Activated T-helper 1 cell treated with anti-CD3 and anti-CD28 coated beads, Interleukin-2, amount 50 U/mL, for 16 hours (primary cell): ENCODE data around the gene CLTCL1.

Experiments used
- DNase-seq, 2 donors: peaks; one replicate each; pipeline ENCODE4 v3.0.0-alpha.2; 2020; ENCODE audit warnings: low read depth in 1 of 2, low spot score in 1 of 2

CLTCL1 gene

DNA sequence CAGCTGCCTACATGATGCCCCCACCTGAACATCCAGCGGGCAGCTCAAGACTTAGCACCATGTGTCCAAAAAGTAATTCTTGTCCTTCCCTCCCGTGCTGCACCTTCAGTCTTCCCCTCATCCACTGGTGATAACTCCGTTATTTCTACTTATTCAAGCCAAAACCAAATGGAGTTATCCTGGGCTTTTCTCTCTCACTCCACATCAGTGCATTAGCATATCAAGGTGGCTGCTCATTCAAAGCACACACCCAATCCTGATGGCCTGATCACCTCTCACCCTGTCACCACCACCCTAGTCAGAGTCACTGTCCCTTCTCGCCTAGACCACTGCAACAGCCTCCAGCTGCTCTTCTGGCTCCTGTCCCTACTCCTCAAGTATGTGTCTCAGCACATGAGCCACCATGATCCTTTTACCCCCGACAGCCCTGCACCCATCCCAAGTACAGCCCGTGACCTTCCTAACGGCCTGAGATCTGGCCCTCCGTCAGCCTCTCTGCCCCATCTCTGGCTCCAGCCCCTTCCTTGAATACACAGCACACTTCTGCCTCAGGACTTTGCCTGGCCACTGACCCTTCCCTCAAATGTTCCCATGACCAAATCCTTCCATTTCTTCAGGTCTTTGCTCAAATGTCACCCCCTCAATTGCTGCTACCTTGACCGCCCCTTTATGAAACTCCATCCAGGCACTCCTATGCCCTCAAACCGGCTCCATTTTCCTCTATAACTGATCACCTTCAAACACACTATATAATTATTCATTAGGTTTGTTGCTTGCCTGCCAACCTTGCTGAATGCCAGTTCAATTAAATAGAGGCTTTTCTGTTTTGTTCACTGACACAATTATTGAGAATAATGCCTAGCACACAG, 93.3 kb downstream of the CLTCL1 start:
- no peak for DNase-seq

DNA sequence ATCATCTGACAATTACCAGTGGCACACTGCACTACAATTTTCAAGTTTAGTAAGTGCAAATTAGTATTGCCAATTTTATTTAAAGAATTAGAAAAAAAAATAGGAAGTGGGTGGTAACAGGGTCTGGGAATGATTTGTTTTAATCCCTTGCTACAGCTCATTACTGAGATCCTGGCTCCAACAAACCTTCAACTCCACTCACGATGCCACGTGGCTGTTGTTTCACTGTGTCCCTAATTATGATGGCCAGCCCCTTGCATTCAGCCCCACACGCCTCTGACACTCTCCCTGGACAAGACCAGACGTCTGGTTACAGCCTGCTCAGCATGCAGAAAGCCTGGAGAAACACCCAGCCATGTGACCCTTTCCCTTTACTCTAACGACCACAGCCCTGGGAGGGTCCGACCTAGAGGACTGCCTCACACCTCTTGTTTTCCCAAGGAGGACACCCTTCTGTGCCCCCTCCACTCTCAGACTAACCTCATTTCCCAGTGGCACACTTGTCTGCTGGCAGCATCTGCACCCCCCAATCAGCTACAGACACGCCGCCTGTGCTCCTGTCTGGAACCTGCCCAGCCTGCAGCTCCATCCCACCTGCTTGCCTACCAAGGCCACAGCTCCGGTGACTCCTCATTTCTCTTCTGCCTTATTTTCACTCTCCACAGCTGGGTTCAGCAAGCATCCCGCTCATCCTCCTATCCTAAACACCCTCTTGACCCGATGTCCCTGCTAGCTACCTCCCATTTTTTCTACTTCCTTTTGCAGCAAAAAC, 94.5 kb downstream of the CLTCL1 start:
- DNase-seq, result no peak

DNA sequence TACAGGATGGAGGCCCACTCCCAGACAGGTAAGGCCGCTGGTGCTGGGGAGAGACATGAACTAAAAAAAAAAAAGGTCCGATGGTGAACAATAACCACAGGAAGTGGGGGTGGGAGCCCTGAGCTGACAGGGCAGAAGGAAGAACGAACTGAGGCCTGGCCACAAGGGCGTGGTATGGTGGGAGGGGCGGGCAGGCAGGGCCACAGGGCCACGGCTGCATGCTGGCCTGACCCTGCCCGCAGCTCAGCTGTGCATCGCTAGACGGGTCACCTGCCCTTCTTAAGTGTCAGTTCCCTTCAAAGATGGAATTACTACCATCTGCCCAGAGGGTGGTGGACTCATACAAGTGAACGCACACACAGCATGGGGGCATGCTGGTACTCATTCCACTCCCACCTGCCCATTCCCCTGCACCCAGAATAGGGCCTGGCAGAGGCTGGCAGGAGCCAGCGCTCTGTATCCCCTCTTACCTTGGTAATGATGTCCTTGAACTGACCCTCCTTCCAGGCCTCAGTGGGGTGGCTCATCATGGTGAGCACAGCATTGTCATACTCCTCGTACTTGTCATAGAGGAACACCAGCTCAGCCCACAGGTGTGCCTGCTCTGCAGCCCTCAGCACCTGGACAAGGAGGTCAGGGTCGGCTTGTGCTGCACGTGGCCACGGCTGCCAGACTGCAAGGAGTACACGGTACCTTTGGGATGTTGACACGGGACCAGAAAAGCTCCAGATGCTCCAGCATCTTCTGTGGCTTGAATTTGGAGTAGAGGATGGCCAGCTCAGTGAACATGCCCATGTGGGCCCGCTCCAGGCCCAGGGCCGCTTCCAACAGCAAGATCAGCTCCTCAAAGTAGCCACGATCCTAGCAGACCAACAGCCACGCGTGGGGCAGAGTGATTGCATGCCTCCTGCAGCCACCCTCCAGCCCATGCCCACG, 95.5 kb downstream of the CLTCL1 start:
- no peak for DNase-seq

DNA sequence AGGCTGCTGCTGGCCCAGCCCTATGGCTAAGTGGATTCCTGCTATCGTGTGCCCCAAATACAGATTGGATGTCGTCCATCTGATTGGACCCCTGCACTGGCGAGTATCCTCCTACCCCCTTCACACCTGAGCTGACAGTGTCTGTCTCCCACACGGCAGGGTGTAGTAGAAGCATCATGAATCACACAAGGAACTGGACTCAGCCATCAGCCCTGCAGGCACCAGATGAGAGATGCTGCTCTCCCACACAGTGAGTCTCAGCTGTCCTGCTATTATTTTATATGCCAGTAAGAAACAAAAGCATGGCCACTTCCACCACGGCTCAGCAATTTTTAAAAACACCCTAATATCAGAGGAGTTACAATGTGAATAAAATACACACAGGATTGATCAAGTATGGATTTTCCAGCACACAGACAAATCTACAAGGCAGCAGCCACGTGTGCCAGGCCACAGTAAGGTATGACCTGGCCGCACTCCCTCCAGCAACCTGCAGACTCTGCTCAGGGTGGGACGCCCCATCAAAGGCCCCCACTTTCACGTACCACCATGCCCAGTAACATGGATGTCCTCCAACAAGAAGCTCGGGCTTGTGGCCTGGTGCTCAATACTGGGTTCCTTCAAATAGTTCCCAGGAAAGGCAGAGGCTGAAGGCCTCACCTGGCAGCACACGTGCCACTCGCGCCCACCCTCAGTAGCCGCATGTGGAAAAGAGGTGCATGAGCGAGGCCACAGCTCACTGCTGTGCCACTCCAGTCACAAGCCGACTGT, 96.6 kb downstream of the CLTCL1 start:
- DNase-seq, result no peak

DNA sequence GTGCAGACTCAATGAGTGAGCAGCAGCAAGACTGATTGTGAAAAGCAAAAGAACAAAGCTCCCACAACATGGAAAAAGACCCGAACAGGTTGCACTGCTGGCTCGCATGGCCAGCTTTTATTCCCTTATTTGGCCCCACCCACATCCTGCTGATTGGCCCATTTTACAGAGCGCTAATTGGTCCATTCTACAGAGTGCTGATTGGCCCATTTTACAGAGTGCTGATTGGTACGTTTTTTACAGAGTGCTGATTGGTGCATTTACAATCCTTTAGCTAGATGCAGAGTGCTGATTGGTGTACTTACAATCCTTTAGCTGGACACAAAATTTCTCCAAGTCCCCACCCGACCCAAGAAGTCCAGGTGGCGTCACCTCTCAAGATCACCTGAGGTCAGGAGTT, 97.6 kb downstream of the CLTCL1 start:
- no peak for DNase-seq

DNA sequence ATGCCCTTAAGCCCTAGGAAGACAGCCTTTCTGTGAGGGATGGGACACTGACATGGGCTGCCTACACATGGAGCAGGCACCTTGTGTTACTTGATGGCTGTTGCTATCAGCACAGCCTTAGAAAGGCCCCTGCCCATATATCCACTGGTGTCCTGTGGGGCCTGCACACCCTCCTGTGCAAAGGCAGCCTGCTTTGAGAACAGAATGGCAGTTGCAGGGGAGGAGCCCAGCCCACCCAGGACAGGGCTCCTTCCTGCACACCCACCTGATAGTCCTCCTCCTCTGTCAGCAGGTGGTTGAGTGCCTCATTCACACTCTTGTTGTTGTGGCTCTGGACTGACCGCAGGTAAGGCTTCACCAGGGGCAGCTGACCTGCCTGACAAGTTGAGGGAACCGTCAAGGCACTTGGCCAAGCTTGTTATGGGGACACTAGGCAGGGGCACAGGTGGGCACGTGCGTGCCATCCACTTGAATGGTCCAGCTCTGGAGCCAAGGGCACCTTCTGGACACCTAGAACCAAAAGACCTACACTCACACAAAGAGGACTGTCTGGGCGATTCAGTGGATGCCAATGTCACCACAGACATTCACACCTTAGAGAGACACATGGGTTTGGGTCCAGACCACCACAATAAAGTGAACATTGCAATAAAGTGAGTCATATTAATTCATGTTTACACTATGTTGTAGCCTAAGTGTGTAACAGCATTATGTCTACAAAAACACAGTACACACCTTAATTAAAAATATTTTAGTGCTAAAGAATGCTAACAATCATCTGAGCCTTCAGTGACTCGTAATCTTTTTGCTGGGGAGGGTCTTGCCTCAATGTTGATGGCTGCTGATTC, 103.6 kb downstream of the CLTCL1 start:
- no peak for DNase-seq

DNA sequence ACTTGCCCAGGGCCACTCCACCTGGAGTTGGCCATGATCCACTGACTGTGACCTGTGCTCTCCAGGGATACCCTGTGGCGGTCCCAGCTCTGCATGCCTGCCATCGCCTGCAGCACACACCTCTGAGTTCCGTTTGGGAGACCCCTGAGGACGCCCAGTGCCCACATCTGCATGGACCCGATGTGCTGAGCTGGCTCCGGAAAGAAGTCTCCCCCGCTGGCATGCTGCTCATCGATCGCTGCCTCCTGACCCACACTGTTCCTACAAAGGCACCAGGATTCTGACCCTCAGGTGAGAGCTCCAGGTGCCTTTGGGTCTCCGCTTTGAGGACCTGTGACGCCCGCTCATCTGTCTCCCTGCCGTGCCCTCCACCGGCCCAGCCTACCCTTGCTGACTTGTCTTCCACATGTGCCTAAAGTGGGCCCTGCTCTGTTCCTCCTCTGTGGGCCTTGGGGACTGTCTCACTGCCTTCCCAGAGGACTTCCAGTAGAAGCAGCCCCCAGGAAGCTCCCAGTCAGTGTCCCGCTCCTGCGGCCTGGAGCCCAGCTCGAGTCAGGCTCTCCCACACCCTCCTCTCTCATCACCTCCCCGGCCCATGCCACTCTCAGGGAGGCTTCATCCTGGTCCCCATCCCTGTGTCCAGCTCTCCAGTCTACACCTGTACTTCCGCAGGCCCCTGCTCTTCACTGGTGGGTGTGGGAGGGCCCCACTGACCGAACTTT, 107.1 kb downstream of the CLTCL1 start:
- no peak for DNase-seq

DNA sequence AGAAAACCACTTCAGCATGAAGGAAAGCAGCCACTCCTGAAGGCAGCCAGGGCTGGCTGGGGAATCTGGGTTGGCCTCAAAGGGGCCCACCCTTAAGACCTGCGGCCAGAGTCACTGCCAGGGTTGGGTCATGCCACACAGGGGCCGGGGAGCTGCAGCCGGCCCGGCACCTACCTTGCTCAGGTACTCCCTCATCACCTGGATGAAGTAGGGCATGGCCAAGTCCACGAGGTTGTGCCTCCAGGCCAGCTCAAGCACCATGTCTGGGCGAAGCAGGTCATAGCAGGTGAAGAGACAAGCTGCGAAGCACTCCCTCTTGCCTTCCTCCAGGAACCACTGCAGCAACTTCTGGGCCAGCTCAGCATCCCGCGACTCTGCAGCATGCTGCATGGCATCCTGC, 108.3 kb downstream of the CLTCL1 start:
- DNase-seq, result no peak

DNA sequence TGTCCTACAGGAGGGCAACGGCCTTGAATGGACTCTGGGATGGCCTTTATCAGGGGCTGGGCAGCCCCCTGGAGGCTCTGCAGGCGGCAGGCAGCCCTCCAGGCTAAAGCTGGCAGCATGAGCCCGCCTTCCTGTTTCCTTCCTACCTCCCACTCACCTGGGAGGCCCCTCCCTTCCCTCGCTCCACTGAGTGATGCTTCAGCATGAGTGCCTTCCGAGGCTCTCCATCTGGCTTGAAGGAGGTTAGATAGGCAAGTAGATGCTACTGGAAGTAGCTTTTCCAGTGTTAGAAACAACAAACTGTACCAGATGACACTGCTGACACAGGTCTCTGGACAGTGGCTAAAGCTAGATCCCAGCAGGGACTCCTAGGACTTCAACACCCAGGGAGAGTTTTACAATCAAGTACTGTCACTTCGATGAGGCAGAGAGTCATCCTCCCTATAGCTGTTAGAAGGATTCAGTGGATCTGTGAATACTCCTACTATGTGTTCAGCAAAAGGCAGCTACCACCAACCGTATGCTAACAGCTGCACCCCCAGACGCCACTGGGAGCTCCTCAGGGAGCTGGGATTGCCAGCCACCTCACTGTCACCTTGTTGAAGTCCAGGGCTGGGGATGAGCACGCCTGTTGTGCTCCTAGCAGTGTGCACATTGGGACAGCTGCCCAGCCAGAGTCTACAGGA, 108.9 kb downstream of the CLTCL1 start:
- DNase-seq, result no peak

DNA sequence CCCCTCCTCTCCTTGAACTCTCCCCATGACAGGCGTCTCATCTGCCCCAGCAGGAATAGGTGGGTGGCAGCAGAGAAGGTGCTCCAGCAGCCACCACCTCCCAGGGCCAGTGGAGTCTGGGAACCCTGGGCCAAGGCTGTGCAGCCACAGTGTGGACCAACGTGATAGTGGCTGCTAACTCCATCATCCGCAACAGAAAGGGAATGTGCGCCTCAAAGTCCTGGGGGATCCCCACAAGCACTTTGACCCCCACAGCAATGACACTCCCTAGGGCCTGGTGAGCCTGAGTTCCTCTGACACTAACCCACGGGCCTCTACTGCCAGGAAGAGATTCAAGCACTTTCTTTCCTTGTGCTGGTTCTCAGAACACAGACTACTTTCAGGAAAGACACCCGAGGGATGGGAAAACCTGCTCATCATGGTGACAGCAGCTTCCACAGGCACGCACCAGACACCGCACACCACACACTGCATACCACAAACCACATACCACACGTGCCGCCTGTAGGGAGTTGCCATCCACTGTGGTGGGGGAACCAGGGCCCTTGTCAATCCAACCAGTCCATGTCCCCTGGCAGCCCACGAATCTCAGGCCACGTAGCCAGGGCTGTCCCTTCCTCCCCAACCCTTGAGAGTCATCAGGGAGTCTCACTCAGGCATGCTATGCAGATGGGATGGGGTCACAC, 109.6 kb downstream of the CLTCL1 start:
- DNase-seq, result no peak

DNA sequence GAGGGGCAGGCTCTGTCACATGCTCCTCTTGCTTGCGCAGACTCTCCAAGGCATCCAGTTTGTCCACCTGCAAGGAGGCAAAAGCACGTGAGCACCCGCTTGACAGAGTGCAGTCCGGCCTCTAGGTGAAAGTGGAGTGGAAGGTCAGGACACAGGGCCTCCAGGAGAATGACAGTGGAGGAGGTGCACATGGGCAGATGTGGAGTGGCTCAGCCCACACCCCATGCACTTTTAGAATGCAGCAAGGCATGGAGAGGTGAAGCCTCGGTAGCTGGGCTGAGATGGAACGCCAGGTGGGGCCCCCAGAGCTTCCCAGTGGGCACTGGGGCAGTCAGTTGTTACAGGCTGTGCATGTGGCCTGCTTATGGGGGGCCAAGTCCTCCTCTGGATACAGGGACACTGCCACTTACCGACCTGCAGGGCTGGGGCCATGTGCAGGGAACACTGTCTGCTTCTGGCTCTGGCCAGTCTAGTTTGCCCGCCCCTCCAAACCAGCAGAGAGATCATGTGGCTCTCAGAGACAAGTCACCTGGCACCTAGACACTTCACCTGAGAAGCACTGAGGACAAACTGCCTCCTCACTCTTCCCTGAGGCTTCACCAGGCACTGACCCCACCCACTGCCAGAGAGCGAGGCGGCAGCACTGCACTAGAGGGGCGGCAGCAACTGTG, 110.6 kb downstream of the CLTCL1 start:
- DNase-seq, result no peak

DNA sequence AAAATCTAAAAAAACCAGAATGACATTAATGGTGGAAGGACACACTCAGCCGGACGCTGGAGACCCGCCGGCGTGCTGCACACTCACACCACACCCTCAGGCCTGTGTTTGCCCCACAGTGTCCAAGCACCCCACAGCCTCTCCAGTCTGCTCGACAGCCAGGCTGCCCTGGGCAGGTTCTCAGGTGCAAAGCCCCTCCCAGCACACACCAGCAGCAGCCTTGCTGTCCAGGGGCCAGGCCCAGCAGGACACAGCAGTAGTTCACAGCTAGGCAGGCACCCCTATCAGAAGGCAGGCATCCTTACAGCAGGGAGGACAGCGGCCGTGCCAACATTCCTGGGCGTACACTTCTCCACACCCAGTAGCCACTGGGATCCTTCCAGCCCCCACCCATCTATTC, 111.3 kb downstream of the CLTCL1 start:
- DNase-seq, result no peak

DNA sequence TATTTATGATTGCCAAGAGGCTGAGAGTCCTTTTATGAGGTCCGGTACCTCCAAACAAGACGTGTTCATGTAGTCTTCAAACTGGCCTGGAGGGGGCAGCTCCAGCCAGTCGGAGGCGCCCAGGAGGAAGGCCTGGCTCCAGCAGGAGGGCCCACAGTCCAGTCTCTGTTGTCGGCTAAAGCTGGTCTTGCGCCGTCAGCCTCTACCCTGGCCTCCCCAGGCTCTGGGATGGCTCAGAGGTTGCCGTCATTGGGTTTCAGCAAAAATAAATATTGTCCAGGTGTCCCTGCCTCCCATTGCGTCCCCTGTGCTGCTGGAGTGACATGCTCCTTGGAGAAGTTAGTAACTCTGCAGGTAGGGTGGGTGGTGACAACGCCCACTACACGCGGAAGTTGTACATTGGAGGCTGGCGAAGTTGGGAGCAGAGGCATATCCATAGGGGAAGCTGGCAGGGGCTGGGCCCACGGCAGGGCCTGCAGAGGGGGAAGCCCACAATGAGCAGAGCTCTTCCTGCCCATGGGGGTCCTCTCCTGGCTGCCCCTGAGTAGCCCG, 111.9 kb downstream of the CLTCL1 start:
- DNase-seq, result no peak

DNA sequence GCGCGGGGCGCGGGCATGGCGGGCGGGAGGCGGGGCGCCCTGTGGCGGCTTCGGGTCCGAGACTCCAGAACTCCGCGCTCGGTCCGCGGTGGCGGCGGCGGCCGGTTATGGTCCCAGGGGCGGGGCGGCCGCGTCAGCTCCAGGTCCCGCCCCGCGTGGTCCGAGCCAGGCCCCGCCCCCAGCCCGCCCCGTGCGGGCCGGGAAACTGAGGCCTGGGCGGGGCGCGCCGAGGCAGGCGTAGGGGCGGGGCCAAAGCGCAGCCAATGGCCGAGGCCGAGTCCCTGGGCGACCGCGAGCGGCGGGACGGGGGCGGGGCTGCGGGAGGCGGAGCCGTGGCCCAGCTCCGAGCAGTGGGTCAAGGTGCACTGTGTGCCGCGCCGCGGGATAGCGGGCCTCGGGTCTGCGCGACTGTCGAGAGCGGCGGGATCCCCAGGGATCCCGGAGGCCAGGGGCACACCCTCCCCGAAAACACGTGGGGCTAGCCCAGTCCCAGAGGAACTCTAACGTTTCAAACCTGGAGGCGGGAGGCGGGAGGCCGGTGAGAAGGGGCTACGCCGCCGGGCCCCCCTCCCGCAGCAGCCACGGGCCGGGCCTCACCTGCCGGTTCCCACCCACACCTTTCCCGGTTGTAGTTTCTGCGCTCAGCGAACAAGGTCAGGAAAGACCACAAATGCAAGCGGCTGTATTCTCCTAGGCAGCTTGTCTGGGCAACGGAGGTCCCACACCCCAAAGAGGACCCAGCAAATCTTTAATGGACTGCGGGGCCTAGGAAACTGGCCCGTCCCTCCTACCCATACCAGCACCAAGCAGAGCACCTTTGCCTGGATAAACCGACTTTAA, 112.6 kb downstream of the CLTCL1 start, which contains the start of gene SLC25A1:
Gene SLC25A1 (minus strand): TSS at position 80 of the 840 bp plus-strand sequence. CDS start 63 bp downstream, at position 17.
- DNase-seq, result peak; percentile 51 to 79

DNA sequence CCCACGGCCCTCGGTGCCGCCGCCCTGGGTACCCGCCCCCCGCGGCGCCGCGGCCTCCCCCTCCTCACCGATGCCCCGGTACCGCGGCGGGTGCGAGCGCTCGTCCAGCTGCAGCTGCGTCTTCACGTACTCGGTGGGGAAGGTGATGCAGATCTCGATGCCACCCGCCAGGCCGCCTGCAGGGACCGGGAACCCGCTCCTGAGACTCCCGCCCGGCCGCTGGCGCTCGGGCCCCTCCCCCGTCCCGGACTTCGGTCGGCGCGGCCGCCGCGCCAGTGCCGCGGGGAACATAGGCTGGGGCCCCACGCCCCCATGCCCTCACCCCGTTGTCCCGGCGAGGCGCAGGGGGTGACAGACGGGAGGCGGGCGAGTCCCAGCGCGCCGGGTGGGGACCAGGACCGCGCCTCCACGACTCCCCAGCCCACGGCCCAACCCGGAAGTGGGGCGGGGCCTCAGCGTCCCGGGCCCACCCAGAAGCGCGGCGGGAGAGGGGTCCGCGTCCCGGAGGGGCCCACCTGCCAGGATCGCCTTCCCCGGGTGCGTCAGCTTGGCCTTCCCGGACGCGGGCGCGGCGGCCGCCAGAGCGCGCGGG, 113.4 kb downstream of the CLTCL1 start:
- DNase-seq, result peak in 1 of 2 donors; percentile 48
